ENCODE data around the gene LONRF2. TPM values are rescaled to one million over a fixed set of nuclear protein-coding genes. Genes with fewer than 3 reads are reported as not detected.

The LONRF2 gene
- total and polyA plus RNA-seq, 2 experiments from 2014 or later: 0.69 to 1.9 TPM

DNA sequence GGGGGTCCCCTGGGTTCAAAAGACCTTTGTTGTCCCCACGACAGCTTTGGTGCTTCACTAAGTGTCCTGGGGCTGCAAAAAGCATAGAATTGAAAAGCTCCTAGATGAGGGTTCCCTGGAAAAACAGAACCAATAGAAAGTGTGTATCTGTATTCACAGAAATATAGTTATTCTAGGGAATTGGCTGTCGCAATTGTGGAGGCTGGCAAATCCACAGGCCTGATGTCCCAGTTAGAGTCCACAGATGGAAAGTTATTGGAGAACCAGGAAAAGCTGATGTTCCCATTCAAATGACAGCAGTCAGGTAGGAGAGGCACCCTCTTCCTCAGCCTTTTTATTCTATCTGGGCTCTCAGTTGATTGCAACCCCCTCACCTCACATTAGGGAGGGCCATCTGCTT lies 65.5 kb downstream of the LONRF2 start:
- H3K79me2 ChIP-seq: no peaks in the 10 kb centered on the region
- no peak overlapping the region for H3K4me3 ChIP-seq
- H3K36me3 ChIP-seq (replicated peaks; ENCODE audit: insufficient read depth, low read depth): no peaks in the 10 kb centered on the region
- no peaks in the 10 kb centered on the region for H3K9me3 ChIP-seq (ENCODE audit: low read depth)
- no peak for DNase-seq (ENCODE audit: low spot score)
- no peaks in the 10 kb centered on the region for H4K20me1 ChIP-seq (ENCODE audit: insufficient read depth, poor library complexity, severe bottlenecking)
- H3K9me2 ChIP-seq (replicated peaks; ENCODE audit: insufficient read depth): no peaks in the 10 kb centered on the region
- no peak overlapping the region for H2AFZ ChIP-seq
- no peak overlapping the region for H3K27ac ChIP-seq
- no peaks in the 10 kb centered on the region for H3K4me1 ChIP-seq (ENCODE audit: insufficient read depth)
- no peak overlapping the region for H3K4me2 ChIP-seq
- H3K27me3 ChIP-seq: no peaks in the 10 kb centered on the region
- TF ChIP-seq, protein P1, sequence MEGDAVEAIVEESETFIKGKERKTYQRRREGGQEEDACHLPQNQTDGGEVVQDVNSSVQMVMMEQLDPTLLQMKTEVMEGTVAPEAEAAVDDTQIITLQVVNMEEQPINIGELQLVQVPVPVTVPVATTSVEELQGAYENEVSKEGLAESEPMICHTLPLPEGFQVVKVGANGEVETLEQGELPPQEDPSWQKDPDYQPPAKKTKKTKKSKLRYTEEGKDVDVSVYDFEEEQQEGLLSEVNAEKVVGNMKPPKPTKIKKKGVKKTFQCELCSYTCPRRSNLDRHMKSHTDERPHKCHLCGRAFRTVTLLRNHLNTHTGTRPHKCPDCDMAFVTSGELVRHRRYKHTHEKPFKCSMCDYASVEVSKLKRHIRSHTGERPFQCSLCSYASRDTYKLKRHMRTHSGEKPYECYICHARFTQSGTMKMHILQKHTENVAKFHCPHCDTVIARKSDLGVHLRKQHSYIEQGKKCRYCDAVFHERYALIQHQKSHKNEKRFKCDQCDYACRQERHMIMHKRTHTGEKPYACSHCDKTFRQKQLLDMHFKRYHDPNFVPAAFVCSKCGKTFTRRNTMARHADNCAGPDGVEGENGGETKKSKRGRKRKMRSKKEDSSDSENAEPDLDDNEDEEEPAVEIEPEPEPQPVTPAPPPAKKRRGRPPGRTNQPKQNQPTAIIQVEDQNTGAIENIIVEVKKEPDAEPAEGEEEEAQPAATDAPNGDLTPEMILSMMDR (IDR thresholded peaks at IDR 0.05; ENCODE audit: poor library complexity): no peak
- TF ChIP-seq EZH2 (IDR thresholded peaks at IDR 0.05; ENCODE audit: borderline replicate concordance) (no peak), EZH2phosphoT487 (IDR thresholded peaks at IDR 0.05; ENCODE audit: low read depth, severe bottlenecking, unreplicated experiment) (no peak)
- WGBS (ENCODE audit: low lambda C conversion rate, missing lambda C conversion rate): 91% methylated on average over 2 of the region's 2 CpGs

DNA sequence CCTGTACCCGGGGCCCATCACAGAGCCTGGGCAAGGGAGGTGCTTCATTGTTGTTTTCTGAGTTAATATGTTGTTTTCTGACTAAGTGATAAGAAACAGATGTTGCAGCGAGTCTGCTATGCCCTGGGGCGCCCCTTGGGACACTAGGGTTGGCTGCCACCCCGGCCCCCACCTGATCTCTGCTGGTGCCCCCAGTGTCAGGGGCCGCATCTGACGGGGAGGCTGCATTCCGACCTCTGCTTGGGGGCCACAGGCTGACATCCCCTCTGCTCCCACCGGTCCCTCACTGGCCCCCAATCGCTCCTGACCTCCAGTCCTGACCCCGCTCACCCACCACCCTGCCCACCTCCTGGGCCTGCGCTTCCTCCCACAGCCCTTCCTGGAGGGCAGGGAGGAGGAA lies 65.9 kb downstream of the LONRF2 start:
- Histone ChIP-seq H3K27me3 (no peaks in the 10 kb centered on the region), H2AFZ (no peak overlapping the region), H3K4me1 (ENCODE audit: insufficient read depth) (no peaks in the 10 kb centered on the region), H3K27ac (no peak overlapping the region), H3K9me3 (ENCODE audit: low read depth) (no peaks in the 10 kb centered on the region), H4K20me1 (ENCODE audit: insufficient read depth, poor library complexity, severe bottlenecking) (no peaks in the 10 kb centered on the region), H3K36me3 (replicated peaks; ENCODE audit: insufficient read depth, low read depth) (no peaks in the 10 kb centered on the region), H3K9me2 (replicated peaks; ENCODE audit: insufficient read depth) (no peaks in the 10 kb centered on the region), H3K79me2 (no peaks in the 10 kb centered on the region), H3K4me2 (no peak overlapping the region), H3K4me3 (no peak overlapping the region)
- 89% methylated on average over 11 of the region's 11 CpGs for WGBS (ENCODE audit: low lambda C conversion rate, missing lambda C conversion rate)
- TF ChIP-seq, protein P1 (IDR thresholded peaks at IDR 0.05; ENCODE audit: poor library complexity): no peak
- TF ChIP-seq EZH2 (IDR thresholded peaks at IDR 0.05; ENCODE audit: borderline replicate concordance) (no peak), EZH2phosphoT487 (IDR thresholded peaks at IDR 0.05; ENCODE audit: low read depth, severe bottlenecking, unreplicated experiment) (no peak)
- no peak for DNase-seq (ENCODE audit: low spot score)

GRCh38 chr2:100254646-100255210 lies 67.6 kb downstream of the LONRF2 start:
- Histone ChIP-seq H4K20me1 (ENCODE audit: insufficient read depth, poor library complexity, severe bottlenecking) (no peaks in the 10 kb centered on the region), H3K4me1 (ENCODE audit: insufficient read depth) (no peaks in the 10 kb centered on the region), H3K27ac (no peak overlapping the region), H3K36me3 (replicated peaks; ENCODE audit: insufficient read depth, low read depth) (no peaks in the 10 kb centered on the region), H2AFZ (no peak overlapping the region), H3K9me2 (replicated peaks; ENCODE audit: insufficient read depth) (no peaks in the 10 kb centered on the region), H3K9me3 (ENCODE audit: low read depth) (no peaks in the 10 kb centered on the region), H3K27me3 (no peaks in the 10 kb centered on the region), H3K4me2 (no peak overlapping the region), H3K4me3 (no peak overlapping the region), H3K79me2 (no peaks in the 10 kb centered on the region)
- no peak for DNase-seq (ENCODE audit: low spot score)
- TF ChIP-seq, protein P1 (IDR thresholded peaks at IDR 0.05; ENCODE audit: poor library complexity): no peak
- TF ChIP-seq EZH2phosphoT487 (IDR thresholded peaks at IDR 0.05; ENCODE audit: low read depth, severe bottlenecking, unreplicated experiment) (no peak), EZH2 (IDR thresholded peaks at IDR 0.05; ENCODE audit: borderline replicate concordance) (no peak)
- 93% methylated on average over 16 of the region's 16 CpGs for WGBS (ENCODE audit: low lambda C conversion rate, missing lambda C conversion rate)

Data from hepatocyte (in vitro differentiated cells).